Activated T-cell treated with anti-CD3 and anti-CD28 coated beads, Interleukin-2, amount 50 U/mL, for 24 hours (primary cell): ENCODE results near the gene PTHLH.

Experiments
- DNase-seq: peaks from one replicate; pipeline ENCODE4 v3.0.0-alpha.2; 2020
- H3K27ac Mint-ChIP-seq: 2 replicates; pipeline ENCODE4 v1.8.0; 2020; ENCODE audit warnings: mild to moderate bottlenecking, mixed read lengths
- H3K27me3 Mint-ChIP-seq: 2 replicates; pipeline ENCODE4 v1.8.0; 2020; ENCODE audit warnings: mixed read lengths
- H3K36me3 Mint-ChIP-seq: 2 replicates; pipeline ENCODE4 v1.8.0; 2020; ENCODE audit warnings: low read depth, mixed read lengths
- H3K4me1 Mint-ChIP-seq: 2 replicates; pipeline ENCODE4 v1.8.0; 2020; ENCODE audit warnings: low read depth, mixed read lengths
- H3K4me3 Mint-ChIP-seq: 2 replicates; pipeline ENCODE4 v1.8.0; 2020; ENCODE audit warnings: mild to moderate bottlenecking, moderate library complexity, mixed read lengths
- H3K9me3 Mint-ChIP-seq: 2 replicates; pipeline ENCODE4 v1.8.0; 2020; ENCODE audit warnings: mixed read lengths

Gene PTHLH

DNA sequence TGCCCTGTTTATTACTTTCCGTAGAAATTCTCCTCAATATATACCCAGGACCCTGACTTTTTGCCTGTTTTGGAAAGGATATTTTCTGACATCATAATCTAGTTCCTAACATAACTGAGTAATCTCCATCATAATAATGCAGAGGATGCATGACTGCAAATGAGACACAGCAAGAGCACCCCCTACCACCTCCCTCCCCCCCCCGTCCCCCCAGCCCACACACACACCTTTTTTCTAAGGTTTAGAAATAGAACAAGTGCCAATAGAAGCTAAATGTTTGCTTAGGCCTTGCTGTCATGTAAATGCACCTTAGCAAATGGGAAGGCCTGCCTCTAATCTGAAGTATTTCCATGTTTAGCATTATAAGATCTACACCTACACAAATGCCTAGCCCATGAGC, at the start of gene PTHLH:
Gene PTHLH (minus strand): TSS at position 13 of the 400 bp plus-strand sequence. CDS start 3,239 bp downstream, outside the sequence.
- Mint-ChIP-seq H3K36me3 (no peaks in the 10 kb centered on the region), H3K27ac (no peak within 1 kb of the TSS), H3K9me3 (no peaks in the 10 kb centered on the region), H3K27me3 (peaks cover 93% of the 10 kb centered on the region), H3K4me3 (no peak within 1 kb of the TSS), H3K4me1 (peaks cover 32% of the 10 kb centered on the region)
- no peak for DNase-seq

DNA sequence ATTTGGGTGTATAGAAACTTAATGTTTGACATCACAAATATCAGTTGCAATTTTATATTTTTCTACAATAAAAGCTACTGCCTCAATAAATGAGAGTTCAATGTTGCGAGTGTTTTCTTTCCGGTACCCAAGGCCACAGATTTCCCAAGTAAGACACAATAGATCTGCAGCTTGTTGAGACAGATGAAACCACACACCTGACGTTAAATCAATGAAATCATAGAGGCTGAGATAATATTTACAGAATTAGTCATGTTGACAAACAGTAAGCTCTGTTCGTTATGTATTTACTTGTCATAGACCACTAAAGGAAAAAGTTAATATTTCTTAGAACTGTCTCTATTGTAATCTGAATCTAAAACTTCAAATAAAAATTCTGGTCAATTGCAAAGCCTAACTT, 49.2 kb upstream of the PTHLH start:
- no peak overlapping the region for H3K4me3 Mint-ChIP-seq
- H3K4me1 Mint-ChIP-seq = peaks cover 9% of the 10 kb centered on the region
- no peak for DNase-seq
- no peaks in the 10 kb centered on the region for H3K36me3 Mint-ChIP-seq
- H3K27ac Mint-ChIP-seq = no peak overlapping the region
- peaks cover 24% of the 10 kb centered on the region for H3K27me3 Mint-ChIP-seq
- no peaks in the 10 kb centered on the region for H3K9me3 Mint-ChIP-seq

DNA sequence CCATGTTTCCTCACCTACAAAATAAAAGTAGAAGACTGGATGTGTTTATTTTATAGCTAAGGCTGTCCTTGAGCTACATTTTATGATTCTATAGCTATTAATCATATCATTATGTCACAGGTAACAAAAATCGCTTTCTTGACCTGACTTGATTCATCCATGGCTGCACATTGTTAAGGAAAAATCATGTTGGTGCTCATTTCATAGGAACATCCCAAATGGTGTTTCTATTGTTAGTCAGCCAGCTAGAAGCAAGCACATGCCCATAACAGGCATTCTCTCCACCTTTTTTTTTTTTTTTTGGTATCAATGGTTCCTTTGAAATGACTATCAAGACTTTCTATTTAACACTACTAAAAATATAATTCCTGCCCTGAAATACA, 45.3 kb upstream of the PTHLH start:
- Mint-ChIP-seq H3K9me3 (no peaks in the 10 kb centered on the region), H3K36me3 (no peaks in the 10 kb centered on the region), H3K4me1 (no peaks in the 10 kb centered on the region), H3K27me3 (peaks cover 6% of the 10 kb centered on the region), H3K4me3 (no peak overlapping the region), H3K27ac (no peak overlapping the region)
- DNase-seq = no peak

DNA sequence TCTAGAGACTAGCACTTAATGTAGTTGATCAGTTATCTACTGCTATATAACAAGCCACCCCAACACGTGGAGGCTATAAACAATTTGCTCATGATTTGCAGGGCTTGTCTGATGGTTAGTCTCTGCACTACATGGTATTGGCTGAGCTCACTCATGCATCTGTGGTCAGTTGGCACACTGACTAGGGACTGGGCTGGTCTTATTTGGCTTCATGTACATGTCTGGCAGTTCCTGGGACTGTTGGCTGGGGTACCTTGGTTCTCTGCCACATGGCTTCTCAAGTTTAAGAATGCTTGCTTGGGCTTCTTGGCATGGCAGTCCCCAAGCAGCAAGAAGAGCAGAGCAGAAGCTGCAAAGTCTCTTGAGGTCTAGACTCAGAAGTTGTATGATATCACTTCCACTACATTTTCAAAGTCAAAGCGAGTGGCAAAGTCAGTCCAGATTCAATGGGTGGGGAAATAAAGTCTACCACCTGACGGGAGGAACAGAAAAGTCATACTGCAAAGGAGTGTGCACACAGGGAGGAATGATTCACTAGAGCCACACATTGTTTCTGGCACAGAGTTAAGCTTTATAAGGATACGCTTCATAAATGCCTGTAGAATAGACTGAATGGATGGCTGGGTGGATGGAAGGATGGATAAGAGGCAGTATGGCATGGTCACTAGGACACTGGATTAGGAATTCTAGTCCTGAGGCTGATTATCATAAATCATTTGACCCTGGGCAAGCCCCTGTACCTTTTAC, 44.8 kb upstream of the PTHLH start:
- H3K4me3 Mint-ChIP-seq = no peak overlapping the region
- no peak overlapping the region for H3K27ac Mint-ChIP-seq
- no peaks in the 10 kb centered on the region for H3K4me1 Mint-ChIP-seq
- H3K36me3 Mint-ChIP-seq = no peaks in the 10 kb centered on the region
- no peaks in the 10 kb centered on the region for H3K9me3 Mint-ChIP-seq
- DNase-seq = no peak
- H3K27me3 Mint-ChIP-seq = peaks cover 1% of the 10 kb centered on the region

DNA sequence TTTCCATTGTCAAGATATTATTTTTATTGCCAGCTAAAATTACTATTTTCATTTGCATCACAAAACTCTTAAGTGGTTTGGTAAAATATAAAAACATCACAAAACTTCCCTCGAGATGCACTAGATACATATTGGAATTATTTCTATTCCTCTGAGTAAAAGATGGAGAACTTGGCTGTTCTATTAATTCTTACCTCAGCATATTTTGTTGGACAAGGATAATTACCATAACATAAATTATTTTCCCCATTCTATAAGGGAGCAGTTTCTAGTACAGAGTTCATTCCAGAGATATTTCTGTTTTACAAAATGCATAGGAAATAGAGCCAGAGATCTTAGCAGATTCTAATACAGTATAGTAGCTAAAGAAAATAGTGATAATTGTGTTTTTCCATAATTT, 42.6 kb upstream of the PTHLH start:
- no peak for DNase-seq
- H3K4me3 Mint-ChIP-seq = no peak overlapping the region
- no peaks in the 10 kb centered on the region for H3K9me3 Mint-ChIP-seq
- H3K36me3 Mint-ChIP-seq = no peaks in the 10 kb centered on the region
- H3K4me1 Mint-ChIP-seq = no peaks in the 10 kb centered on the region
- no peaks in the 10 kb centered on the region for H3K27me3 Mint-ChIP-seq
- no peak overlapping the region for H3K27ac Mint-ChIP-seq

DNA sequence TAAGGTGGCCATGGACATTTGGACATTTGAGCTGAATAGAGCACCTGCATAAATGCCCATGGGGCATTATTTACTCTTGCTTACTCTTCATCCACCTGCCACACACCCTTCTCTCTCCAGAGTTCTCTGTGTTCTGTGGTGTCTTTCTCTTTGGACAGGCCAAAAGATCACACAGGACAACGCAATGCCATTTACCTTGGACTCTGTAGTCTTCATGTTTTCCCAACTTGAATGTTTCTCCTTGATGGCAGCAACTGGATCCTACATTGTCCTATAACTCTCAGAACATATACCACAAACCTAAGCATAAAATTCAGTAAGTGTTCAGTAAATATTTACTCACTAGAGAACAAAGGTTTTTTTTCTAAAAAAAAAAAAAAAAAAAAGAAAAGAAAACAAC, 41.7 kb upstream of the PTHLH start:
- no peak for DNase-seq
- Mint-ChIP-seq H3K27me3 (no peaks in the 10 kb centered on the region), H3K4me1 (no peaks in the 10 kb centered on the region), H3K27ac (no peak overlapping the region), H3K36me3 (no peaks in the 10 kb centered on the region), H3K4me3 (no peak overlapping the region), H3K9me3 (no peaks in the 10 kb centered on the region)

DNA sequence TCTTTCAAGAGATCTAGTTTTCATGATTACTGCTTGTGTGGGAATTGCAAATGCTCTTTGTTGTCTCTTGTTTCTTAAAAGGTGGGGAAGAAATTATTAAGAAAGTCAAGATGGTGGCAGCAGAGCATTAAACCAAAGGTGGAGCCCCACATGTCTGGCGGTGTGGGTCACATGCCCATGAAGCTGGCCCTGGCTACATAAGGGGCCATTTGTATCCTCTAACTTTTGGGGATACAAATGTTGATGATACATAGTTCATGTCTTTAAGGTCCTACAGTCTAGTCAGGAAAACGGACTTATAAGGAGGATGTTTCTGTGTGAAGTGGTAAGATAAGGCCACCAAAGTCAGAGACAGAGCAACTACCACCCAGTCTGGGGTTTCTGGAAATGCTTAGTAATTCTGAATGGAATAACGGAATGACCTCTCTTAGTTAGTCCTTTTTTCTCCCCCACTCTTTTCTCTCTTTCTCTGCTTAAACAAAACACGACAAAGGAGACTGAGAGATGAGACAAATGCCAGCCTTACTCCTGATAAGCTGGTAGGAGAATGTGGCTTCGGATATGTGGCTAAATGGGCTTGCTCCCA, 39.9 kb upstream of the PTHLH start:
- Mint-ChIP-seq H3K4me3 (no peak overlapping the region), H3K27me3 (peaks cover 6% of the 10 kb centered on the region), H3K4me1 (no peaks in the 10 kb centered on the region), H3K36me3 (no peaks in the 10 kb centered on the region), H3K27ac (no peak overlapping the region), H3K9me3 (no peaks in the 10 kb centered on the region)
- DNase-seq = no peak

DNA sequence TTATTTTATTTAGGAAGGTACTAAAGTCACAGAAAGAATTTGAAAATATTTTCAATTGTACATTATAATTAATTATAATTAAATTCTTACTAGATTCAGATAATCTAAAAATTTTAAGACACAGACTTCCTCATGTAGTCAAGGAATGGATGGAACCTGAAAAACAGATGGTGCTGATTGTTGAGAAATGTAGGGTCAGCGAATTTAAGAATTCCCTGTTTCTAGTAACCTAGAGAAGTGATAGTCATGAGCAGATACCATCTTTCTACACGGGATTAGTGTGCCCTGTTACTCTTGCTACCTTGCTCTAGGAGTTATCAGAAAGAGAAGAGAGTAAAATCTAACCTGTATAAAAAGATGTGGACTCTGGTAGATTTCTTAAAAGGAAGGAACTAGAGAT, 37.5 kb upstream of the PTHLH start:
- Mint-ChIP-seq H3K4me3 (no peak overlapping the region), H3K4me1 (no peaks in the 10 kb centered on the region), H3K9me3 (no peaks in the 10 kb centered on the region), H3K27ac (no peak overlapping the region), H3K27me3 (peaks cover 6% of the 10 kb centered on the region), H3K36me3 (no peaks in the 10 kb centered on the region)
- no peak for DNase-seq

DNA sequence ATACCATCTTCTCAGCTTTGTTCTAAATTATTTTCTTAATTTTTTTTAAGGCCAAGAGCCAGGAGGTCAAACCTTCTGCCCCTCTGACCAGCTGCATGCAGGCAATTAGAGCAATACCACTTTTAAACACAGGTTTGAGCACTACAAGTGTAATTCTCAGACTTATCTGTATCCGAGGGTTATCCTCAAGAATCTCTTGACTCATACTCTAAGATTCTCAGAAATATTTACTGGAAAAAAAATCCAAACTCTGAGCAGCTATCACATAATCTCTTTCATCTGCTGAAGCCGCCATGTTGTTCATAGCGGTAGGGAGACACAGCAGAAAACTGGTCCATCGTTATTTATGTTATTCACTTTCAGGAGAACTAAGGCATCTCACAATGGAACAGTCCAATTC, 27.4 kb upstream of the PTHLH start:
- DNase-seq = no peak
- Mint-ChIP-seq H3K27ac (no peak overlapping the region), H3K36me3 (no peaks in the 10 kb centered on the region), H3K4me3 (no peak overlapping the region), H3K27me3 (no peaks in the 10 kb centered on the region), H3K4me1 (no peaks in the 10 kb centered on the region), H3K9me3 (peaks cover 2% of the 10 kb centered on the region)

DNA sequence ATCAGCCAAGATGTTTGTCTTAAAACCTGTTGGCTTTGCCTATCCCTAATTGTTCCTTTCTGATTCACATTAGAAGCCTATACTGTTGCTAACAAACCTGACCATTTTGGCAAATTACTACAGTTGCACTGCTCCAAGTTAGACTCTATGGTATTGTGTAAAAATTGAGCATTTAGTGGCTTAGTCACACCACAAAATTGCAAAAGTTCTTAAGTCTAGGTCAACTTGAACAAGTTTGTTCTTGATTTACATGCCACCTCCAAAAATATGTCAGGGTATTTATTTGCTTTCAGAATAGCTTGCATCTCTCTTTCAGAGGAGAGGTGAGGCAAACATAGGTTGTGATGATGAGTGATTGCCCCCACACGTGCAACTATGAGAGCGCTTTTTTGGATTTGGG, 27.0 kb upstream of the PTHLH start:
- no peaks in the 10 kb centered on the region for H3K4me1 Mint-ChIP-seq
- DNase-seq = no peak
- no peaks in the 10 kb centered on the region for H3K36me3 Mint-ChIP-seq
- no peak overlapping the region for H3K27ac Mint-ChIP-seq
- no peak overlapping the region for H3K4me3 Mint-ChIP-seq
- H3K27me3 Mint-ChIP-seq = no peaks in the 10 kb centered on the region
- H3K9me3 Mint-ChIP-seq = peaks cover 2% of the 10 kb centered on the region

DNA sequence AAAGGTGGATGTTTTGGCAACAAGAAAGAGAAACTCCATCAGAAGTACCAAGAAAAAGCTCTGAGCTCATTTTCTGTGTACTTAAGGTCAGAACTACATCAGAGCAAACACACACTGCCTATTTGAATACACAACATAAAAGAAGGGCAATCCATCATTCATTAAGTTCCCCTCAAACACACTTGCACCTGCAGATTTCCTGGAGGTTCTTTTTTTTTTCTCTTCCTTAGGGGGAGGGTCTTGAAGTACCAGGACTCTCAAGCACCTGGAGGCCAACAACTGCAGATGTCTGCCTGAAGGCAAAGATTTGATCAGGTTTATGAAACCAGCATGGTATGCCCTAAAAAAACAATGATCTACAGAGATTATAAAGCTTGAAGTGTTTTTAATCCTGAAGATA, 26.1 kb upstream of the PTHLH start:
- no peaks in the 10 kb centered on the region for H3K27me3 Mint-ChIP-seq
- H3K36me3 Mint-ChIP-seq = no peaks in the 10 kb centered on the region
- H3K27ac Mint-ChIP-seq = no peak overlapping the region
- no peak overlapping the region for H3K4me3 Mint-ChIP-seq
- no peak for DNase-seq
- peaks cover 2% of the 10 kb centered on the region for H3K9me3 Mint-ChIP-seq
- H3K4me1 Mint-ChIP-seq = no peaks in the 10 kb centered on the region

DNA sequence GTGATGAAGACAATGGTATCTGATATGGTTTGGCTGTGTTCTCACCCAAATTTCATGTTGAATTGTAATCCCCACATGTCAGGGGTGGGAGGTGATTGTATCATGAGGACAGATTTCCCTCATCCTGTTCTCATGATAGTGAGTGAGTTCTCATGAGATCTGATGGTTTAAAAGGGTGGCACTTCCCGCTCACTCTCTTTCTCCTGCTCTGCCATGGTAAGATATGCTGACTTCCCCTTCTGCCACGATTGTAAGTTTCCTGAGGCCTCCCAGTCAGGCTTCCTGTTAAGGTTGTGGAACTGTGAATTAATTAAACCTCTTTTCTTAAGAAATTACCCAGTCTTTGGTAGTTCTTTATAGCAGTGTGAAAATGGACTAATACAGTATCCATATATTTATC, 25.6 kb upstream of the PTHLH start:
- no peak overlapping the region for H3K4me3 Mint-ChIP-seq
- H3K4me1 Mint-ChIP-seq = no peaks in the 10 kb centered on the region
- DNase-seq = no peak
- peaks cover 2% of the 10 kb centered on the region for H3K9me3 Mint-ChIP-seq
- H3K27ac Mint-ChIP-seq = no peak overlapping the region
- no peaks in the 10 kb centered on the region for H3K36me3 Mint-ChIP-seq
- H3K27me3 Mint-ChIP-seq = no peaks in the 10 kb centered on the region

DNA sequence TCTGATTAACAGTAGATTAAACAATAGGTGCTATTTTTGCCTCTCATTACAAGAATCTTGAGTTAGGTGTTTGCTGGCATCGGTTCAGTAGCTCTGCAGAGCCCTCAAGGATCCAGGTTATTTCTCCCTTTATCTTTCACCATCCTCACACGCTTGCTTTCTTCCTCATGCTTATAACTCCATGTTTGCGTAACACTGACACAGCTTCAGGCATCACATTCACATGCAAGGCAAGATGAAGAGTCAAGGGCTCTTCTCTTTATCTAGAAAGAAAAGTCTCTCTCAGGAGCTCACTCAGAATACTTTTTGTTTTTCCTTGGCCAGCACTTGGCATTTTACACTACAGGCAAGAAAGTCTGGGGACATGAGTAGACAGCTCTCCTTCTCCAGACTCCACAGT, 24.2 kb upstream of the PTHLH start:
- Mint-ChIP-seq H3K27me3 (peaks cover 3% of the 10 kb centered on the region), H3K4me3 (no peak overlapping the region), H3K9me3 (peaks cover 2% of the 10 kb centered on the region)

DNA sequence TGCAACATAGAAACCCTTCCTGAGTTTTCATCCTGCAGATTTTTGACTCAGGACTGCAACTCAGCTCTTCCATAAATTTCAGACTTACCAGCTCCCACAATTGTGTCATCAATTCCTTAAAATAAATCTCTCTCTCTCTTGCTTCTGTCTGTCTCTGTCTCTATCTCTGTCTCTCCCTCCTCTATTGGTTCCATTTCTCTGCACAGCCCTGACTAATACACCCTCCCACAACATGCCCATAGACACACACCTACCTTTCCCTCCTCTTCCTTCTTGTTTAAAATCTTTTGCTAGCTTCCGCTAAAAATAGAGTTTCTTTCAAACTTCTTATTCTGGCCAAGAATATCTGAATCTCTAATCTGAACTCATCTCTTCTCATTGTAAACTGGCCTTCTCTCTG, 22.9 kb upstream of the PTHLH start:
- Mint-ChIP-seq H3K27me3 (peaks cover 13% of the 10 kb centered on the region), H3K27ac (no peak overlapping the region), H3K36me3 (no peaks in the 10 kb centered on the region), H3K9me3 (no peaks in the 10 kb centered on the region), H3K4me1 (no peaks in the 10 kb centered on the region), H3K4me3 (no peak overlapping the region)
- no peak for DNase-seq

More for the DNA sequence above, 24.2 kb upstream of the PTHLH start:
- no peak for DNase-seq
- Mint-ChIP-seq H3K27ac (no peak overlapping the region), H3K4me1 (no peaks in the 10 kb centered on the region), H3K36me3 (no peaks in the 10 kb centered on the region)

DNA sequence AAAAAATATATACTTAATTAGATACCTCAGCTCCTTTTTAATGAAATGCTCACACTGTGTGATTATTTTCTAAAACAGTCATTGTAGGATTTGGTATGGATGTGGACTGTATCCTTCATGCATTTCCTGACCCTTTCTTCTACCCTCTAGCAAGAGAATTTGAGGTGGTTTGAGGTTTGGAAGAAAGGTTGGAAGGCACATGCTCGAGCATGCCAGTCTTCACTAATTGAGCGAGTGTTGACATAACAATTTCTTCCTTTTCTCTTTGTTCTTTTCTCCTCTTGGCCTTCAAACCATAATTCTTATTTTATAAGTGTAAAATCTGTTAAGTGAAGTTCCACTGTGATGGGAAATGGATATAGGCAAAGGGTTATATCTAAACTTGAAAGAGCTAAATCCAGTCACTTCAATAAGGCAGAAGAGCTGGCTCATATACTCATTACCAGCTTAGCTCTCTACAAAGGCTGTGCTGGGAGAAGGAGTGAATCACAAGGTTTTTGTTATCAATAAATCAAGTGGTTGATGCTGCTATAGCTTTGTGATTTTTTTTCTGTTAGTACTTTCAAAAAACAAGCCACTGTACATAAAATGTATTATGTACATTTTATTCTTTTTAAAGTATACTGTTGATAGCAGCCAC, 16.2 kb upstream of the PTHLH start:
- peaks cover 20% of the 10 kb centered on the region for H3K27me3 Mint-ChIP-seq
- no peaks in the 10 kb centered on the region for H3K9me3 Mint-ChIP-seq
- H3K36me3 Mint-ChIP-seq = no peaks in the 10 kb centered on the region
- no peak overlapping the region for H3K4me3 Mint-ChIP-seq
- DNase-seq = no peak
- no peaks in the 10 kb centered on the region for H3K4me1 Mint-ChIP-seq
- no peak overlapping the region for H3K27ac Mint-ChIP-seq
